SJCRH30 (cell line): ENCODE results near the gene MFSD6. TPM values are rescaled to one million over a fixed set of nuclear protein-coding genes. Genes with fewer than 3 reads are reported as not detected.
A peak's percentile ranks its signal among the peaks of the same experiment; 100 is the strongest.

Experiments
- DNase-seq, 2 experiments: peaks; one replicate each; pipeline ENCODE4 v3.0.0-alpha.2; 2015 to 2020
- H3K27ac ChIP-seq: fragments of 250-450 bp; sonication (Bioruptor Pico); 2 replicates; pipeline ENCODE4 v1.5.1; 2020; ENCODE audit warnings: mild to moderate bottlenecking, moderate library complexity
- H3K27me3 ChIP-seq: fragments of 250-450 bp; sonication (Bioruptor Pico); 2 replicates; pipeline ENCODE4 v1.5.1; 2020; ENCODE audit warnings: mild to moderate bottlenecking, moderate library complexity
- H3K36me3 ChIP-seq: fragments of 250-450 bp; sonication (Bioruptor Pico); 2 replicates; pipeline ENCODE4 v1.5.1; 2020; ENCODE audit warnings: mild to moderate bottlenecking, moderate library complexity
- H3K4me1 ChIP-seq: fragments of 250-450 bp; sonication (Bioruptor Pico); 2 replicates; pipeline ENCODE4 v1.5.1; 2020; ENCODE audit warnings: mild to moderate bottlenecking, moderate library complexity
- H3K4me3 ChIP-seq: fragments of 250-450 bp; sonication (Bioruptor Pico); 2 replicates; pipeline ENCODE4 v1.5.1; 2020; ENCODE audit warnings: mild to moderate bottlenecking, moderate library complexity
- H3K9me3 ChIP-seq: fragments of 250-450 bp; sonication (Bioruptor Pico); replicated peaks from 2 replicates; pipeline ENCODE4 v1.5.1; 2020; ENCODE audit warnings: mild to moderate bottlenecking, moderate library complexity
- total RNA-seq: library from RNA; depleted of rRNA; stranded (reverse); fragments of >200 nt; shearing (Covaris generic); gene quantifications from 2 replicates; pipeline ENCODE4 v1.2.3, GENCODE V29; 2014

Gene MFSD6
- total RNA-seq, 1 experiment from 2014 or later: 14.4 TPM

DNA sequence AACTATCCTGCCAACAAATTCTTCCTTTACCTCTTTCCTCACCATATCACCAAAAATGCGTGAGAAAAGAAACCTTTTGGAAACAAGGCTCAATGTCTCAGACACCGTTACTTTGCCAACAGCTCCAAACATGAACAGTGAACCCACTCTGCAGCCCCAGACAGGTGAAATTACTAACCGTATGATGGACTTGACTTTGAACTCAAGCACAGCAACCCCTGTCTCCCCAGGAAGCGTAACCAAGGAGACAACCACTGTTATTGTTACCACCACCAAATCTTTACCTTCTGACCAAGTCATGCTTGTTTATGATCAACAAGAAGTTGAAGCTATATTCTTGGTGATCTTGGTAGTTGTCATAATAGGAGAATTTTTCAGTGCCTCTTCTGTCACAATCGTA lies 28.4 kb downstream of the MFSD6 start:
- Histone ChIP-seq H3K4me1 (no peaks in the 10 kb centered on the region), H3K9me3 (no peaks in the 10 kb centered on the region), H3K4me3 (no peak overlapping the region), H3K36me3 (no peaks in the 10 kb centered on the region), H3K27me3 (no peaks in the 10 kb centered on the region), H3K27ac (no peak overlapping the region)
- no peak for DNase-seq

- H3K36me3 ChIP-seq: no peaks in the 10 kb centered on the region
- no peak for DNase-seq
- no peaks in the 10 kb centered on the region for H3K27me3 ChIP-seq
- H3K4me3 ChIP-seq: no peak overlapping the region
- H3K9me3 ChIP-seq: 0 out of 2 replicates have a peak, but pooled peaks cover 4% of the 10 kb centered on the region
- no peak overlapping the region for H3K27ac ChIP-seq
- H3K4me1 ChIP-seq: no peaks in the 10 kb centered on the region
Measured at GRCh38 chr2:190440113-190440512, 32.0 kb downstream of the MFSD6 start.

DNA sequence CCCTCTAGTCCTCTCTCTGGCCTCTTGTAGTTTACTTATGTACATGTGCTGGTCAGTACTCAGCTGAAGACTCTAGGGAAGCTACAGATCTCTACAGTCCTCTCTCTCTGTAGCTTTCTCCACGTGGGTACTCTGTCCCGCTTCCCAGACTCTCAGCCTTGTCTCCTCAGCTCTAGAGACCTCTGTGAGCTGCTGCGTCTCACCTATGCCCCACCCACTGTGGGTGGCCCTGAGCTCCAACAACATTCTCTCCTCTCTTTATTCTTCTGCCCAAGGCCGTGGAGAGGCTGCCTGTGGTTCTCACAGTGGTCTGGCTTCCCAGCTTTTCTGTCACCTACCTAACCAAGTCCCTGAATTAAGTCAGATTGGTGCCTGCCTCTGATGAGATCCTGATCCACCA lies 33.4 kb downstream of the MFSD6 start:
- Histone ChIP-seq H3K9me3 (0 out of 2 replicates have a peak, but pooled peaks cover 4% of the 10 kb centered on the region), H3K27ac (no peak overlapping the region), H3K27me3 (no peaks in the 10 kb centered on the region), H3K4me1 (no peaks in the 10 kb centered on the region), H3K4me3 (no peak overlapping the region), H3K36me3 (no peaks in the 10 kb centered on the region)
- DNase-seq: no peak

DNA sequence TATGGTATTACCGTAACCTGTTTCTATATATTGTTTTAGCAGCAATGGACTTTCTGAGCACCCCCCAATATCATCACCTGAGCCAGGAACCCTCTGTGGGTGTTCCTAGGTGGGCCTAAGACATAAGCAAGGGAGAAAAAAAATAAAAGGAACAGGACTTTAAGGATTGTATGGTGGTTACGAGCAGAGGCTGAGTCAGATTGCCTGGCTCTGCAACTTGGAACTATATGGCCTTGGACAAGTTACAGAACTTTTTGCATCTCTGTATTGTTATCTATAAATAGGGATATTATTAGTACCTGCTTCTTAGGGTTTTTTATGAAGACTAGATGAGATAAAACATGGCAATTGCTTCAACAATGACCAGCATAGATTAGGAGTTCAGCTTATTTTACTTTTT lies 34.9 kb downstream of the MFSD6 start:
- no peaks in the 10 kb centered on the region for H3K36me3 ChIP-seq
- H3K4me3 ChIP-seq: no peak overlapping the region
- peaks cover 4% of the 10 kb centered on the region; the same call in 1 of the 2 replicates for H3K4me1 ChIP-seq
- no peaks in the 10 kb centered on the region for H3K27me3 ChIP-seq
- 0 out of 2 replicates have a peak, but pooled peaks cover 4% of the 10 kb centered on the region for H3K9me3 ChIP-seq
- H3K27ac ChIP-seq: no peak overlapping the region
- no peak for DNase-seq

DNA sequence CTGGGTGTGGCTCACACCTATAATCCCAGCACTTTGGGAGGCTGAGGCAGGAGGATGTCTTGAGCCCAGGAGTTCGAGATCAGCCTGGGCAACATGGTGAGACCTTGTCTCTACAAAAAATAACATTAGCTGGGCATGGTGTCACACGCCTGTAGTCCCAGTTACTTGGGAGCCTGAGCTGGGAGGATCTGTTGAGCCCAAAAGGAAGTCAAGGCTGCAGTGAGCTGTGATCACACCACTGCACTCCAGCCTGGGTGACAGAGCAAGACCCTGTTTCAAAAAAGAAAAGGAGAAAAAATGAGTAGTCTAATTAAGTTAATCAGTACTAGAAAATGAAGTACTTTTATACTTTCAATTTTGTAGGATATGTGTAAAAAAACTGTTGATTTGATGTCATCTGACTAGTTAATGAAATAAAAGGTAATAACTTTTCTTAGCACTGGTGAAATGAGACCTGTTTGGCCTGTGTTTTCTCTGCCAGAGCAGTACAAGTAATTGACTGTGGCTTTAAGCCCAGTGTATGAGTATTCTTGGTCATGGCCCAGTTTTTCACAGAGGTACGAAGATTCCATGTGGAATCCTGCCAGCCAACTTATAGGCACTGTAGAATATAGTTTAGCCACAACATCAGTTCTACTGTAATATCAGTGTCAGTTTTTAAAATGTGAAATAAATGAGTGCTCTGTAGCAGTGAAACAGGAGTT lies 35.8 kb downstream of the MFSD6 start:
- no peaks in the 10 kb centered on the region for H3K36me3 ChIP-seq
- H3K9me3 ChIP-seq: 0 out of 2 replicates have a peak, but pooled peaks cover 4% of the 10 kb centered on the region
- H3K27ac ChIP-seq: no peak overlapping the region
- no peak overlapping the region for H3K4me3 ChIP-seq
- peaks cover 4% of the 10 kb centered on the region; the same call in 1 of the 2 replicates for H3K4me1 ChIP-seq
- H3K27me3 ChIP-seq: no peaks in the 10 kb centered on the region
- DNase-seq: no peak

GRCh38 chr2:190444976-190445375 lies 36.8 kb downstream of the MFSD6 start:
- H3K9me3 ChIP-seq: 0 out of 2 replicates have a peak, but pooled peaks cover 4% of the 10 kb centered on the region
- DNase-seq: no peak
- no peak overlapping the region for H3K4me3 ChIP-seq
- no peak overlapping the region for H3K27ac ChIP-seq
- no peaks in the 10 kb centered on the region for H3K27me3 ChIP-seq
- peaks cover 4% of the 10 kb centered on the region; the same call in 1 of the 2 replicates for H3K4me1 ChIP-seq
- H3K36me3 ChIP-seq: no peaks in the 10 kb centered on the region

- H3K4me3 ChIP-seq: no peak overlapping the region
- H3K36me3 ChIP-seq: no peaks in the 10 kb centered on the region
- H3K27me3 ChIP-seq: no peaks in the 10 kb centered on the region
- H3K4me1 ChIP-seq: peaks cover 4% of the 10 kb centered on the region; the same call in 1 of the 2 replicates
- no peak overlapping the region for H3K27ac ChIP-seq
- H3K9me3 ChIP-seq: 0 out of 2 replicates have a peak, but pooled peaks cover 4% of the 10 kb centered on the region
- DNase-seq: no peak
Measured at GRCh38 chr2:190446193-190446592, 38.0 kb downstream of the MFSD6 start.

DNA sequence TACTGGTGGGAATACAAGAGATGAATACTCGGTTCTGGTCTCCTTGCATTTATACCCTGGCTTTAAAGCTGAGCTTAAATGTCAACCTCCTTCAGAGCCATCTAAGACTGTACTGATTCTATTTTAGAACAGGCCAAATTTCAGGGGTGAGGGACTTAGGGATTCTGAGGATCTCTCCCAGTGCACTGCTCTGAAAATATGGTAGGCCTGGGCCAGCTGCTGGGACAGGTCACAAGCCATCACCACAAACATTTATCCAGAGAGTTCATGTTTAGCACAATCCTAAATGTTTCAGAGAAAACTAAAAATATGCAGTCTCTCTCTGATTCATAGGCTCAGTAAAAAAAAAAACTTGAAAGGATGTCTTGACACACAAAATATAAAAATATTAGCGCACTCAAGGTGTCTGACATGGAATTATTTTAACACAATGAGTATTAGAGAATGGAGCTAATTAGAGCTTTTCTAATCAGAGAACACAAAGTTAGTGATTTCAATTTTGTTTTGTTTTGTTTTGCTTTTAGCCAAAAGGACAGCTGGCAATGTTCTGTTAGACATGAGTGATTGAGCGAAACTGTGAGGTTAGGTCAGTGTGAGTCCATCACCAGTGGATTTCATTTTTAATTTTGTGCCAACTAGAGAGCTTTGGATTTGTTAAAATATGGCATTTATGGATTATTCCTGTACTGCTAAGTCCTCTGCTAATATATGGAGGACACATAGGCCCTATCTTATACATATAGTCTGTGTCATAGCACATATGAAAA lies 38.8 kb downstream of the MFSD6 start:
- Histone ChIP-seq H3K27ac (no peak overlapping the region), H3K36me3 (no peaks in the 10 kb centered on the region), H3K9me3 (0 out of 2 replicates have a peak, but pooled peaks cover 4% of the 10 kb centered on the region), H3K27me3 (no peaks in the 10 kb centered on the region), H3K4me3 (no peak overlapping the region), H3K4me1 (peaks cover 4% of the 10 kb centered on the region; the same call in 1 of the 2 replicates)
- DNase-seq: peak in 1 of 2 experiments; percentile 49

DNA sequence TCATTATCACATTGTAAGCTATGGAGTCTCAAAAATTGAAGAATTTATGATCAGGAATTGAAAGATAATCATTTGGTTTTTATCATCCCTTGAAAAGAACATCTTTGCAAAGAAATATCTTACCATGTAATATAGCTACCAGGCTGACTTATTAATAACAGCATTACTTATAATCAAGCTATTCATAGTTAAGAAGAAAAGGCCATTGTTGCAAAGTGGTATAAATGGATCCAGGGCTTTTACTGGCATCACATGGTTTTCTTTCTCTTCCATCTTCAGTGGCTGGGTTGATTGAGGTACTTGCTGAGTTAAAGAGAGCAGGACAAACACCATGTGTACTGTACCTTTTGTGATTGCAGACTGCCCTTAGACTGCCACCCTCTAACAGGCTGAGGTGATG lies 39.6 kb downstream of the MFSD6 start:
- Histone ChIP-seq H3K36me3 (no peaks in the 10 kb centered on the region), H3K27me3 (no peaks in the 10 kb centered on the region), H3K9me3 (0 out of 2 replicates have a peak, but pooled peaks cover 4% of the 10 kb centered on the region), H3K4me1 (peaks cover 4% of the 10 kb centered on the region; the same call in 1 of the 2 replicates), H3K27ac (no peak overlapping the region), H3K4me3 (no peak overlapping the region)
- no peak for DNase-seq

- no peak overlapping the region for H3K27ac ChIP-seq
- H3K4me3 ChIP-seq: no peak overlapping the region
- peaks cover 4% of the 10 kb centered on the region; the same call in 1 of the 2 replicates for H3K4me1 ChIP-seq
- no peak for DNase-seq
- no peaks in the 10 kb centered on the region for H3K9me3 ChIP-seq
- H3K27me3 ChIP-seq: no peaks in the 10 kb centered on the region
- H3K36me3 ChIP-seq: no peaks in the 10 kb centered on the region
Measured at GRCh38 chr2:190449925-190450324, 41.8 kb downstream of the MFSD6 start.

- Histone ChIP-seq H3K4me1 (peaks cover 4% of the 10 kb centered on the region; the same call in 1 of the 2 replicates), H3K4me3 (no peak overlapping the region), H3K36me3 (no peaks in the 10 kb centered on the region), H3K9me3 (no peaks in the 10 kb centered on the region), H3K27me3 (no peaks in the 10 kb centered on the region), H3K27ac (no peak overlapping the region)
- no peak for DNase-seq
Measured at GRCh38 chr2:190450363-190450762, 42.2 kb downstream of the MFSD6 start.

- peaks cover 4% of the 10 kb centered on the region; the same call in 1 of the 2 replicates for H3K4me1 ChIP-seq
- no peak for DNase-seq
- H3K4me3 ChIP-seq: no peak overlapping the region
- no peak overlapping the region for H3K27ac ChIP-seq
- H3K36me3 ChIP-seq: no peaks in the 10 kb centered on the region
- H3K9me3 ChIP-seq: no peaks in the 10 kb centered on the region
- no peaks in the 10 kb centered on the region for H3K27me3 ChIP-seq
Measured at GRCh38 chr2:190451561-190452176, 43.5 kb downstream of the MFSD6 start.

GRCh38 chr2:190452433-190452832 lies 44.3 kb downstream of the MFSD6 start:
- no peak for DNase-seq
- Histone ChIP-seq H3K4me1 (peaks cover 2% of the 10 kb centered on the region; the same call in 1 of the 2 replicates), H3K27ac (no peak overlapping the region), H3K36me3 (no peaks in the 10 kb centered on the region), H3K4me3 (no peak overlapping the region), H3K27me3 (no peaks in the 10 kb centered on the region), H3K9me3 (no peaks in the 10 kb centered on the region)

DNA sequence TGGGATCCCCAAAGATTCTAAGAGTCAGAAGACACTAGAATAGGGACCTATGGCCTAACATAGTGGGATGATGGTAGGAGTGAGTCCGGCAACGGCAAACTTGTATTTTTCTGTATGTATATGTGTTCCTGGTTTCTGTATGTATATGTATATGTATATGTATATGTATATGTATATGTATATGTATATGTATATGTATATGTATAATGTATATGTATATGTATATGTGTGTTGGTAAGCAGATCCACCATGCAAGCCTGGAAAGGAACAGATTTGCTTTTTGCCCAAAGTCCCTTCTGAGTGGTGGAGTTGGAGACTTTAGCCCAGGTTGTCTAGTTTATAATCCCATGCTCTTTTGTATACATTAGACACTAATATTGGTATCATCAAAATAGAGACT lies 46.6 kb downstream of the MFSD6 start:
- H3K4me3 ChIP-seq: no peak overlapping the region
- no peaks in the 10 kb centered on the region for H3K9me3 ChIP-seq
- no peaks in the 10 kb centered on the region for H3K4me1 ChIP-seq
- no peak overlapping the region for H3K27ac ChIP-seq
- H3K27me3 ChIP-seq: no peaks in the 10 kb centered on the region
- DNase-seq: no peak
- no peaks in the 10 kb centered on the region for H3K36me3 ChIP-seq
